BJ (cell line): ENCODE results near the gene KLHL8. TPM values are rescaled to one million over a fixed set of nuclear protein-coding genes. Genes with fewer than 3 reads are reported as not detected.

Experiments used
- CTCF ChIA-PET: fragments of 350-600 bp; formaldehyde crosslinking; extraction: SDS; loops from one replicate; lab custom pipeline; 2021; ENCODE audit warnings: antibody characterized with exemption, inconsistent platforms; lab: Yijun Ruan, JAX
- POLR2A ChIA-PET: fragments of 300-600 bp; sonication (Branson Sonifier 250); formaldehyde crosslinking; extraction: SDS; loops from one replicate; lab custom pipeline; 2021; ENCODE audit warnings: antibody characterized with exemption; lab: Charles Lee
- DNase-seq: peaks from one replicate; pipeline ENCODE4 v3.0.0-alpha.2; 2011; ENCODE audit warnings: low read depth
- H3K27me3 ChIP-seq: 2 replicates; pipeline ENCODE4 v1.6.0; 2011; ENCODE audit warnings: low read length; ENCODE audit not compliant: control insufficient read depth, insufficient read depth
- H3K36me3 ChIP-seq: 2 replicates; pipeline ENCODE4 v1.5.1; 2011; ENCODE audit warnings: low read length; ENCODE audit not compliant: control insufficient read depth, insufficient read depth
- H3K4me3 ChIP-seq: 2 replicates; pipeline ENCODE4 v1.5.1; 2011; ENCODE audit warnings: low read depth, mild to moderate bottlenecking, control low read depth, low read length
- polyA plus RNA-seq: library from polyadenylated mRNA; depleted of rRNA; stranded (reverse); fragments of >200 nt; gene quantifications from 2 replicates; pipeline ENCODE4 v1.2.3, GENCODE V29; 2011; rRNA removed
- TF ChIP-seq, protein P1 (sequence below): IDR thresholded peaks from 2 replicates; pipeline ENCODE4 v1.5.1; 2011; ENCODE audit warnings: low read depth, mild to moderate bottlenecking, control low read depth, inconsistent platforms, low read length, moderate library complexity; ENCODE audit not compliant: insufficient read depth

The KLHL8 gene
- polyA plus RNA-seq, 1 experiment, result 1.7 TPM

- CTCF ChIA-PET, result interaction anchor here (0.6 to 2.5 kb wide), 6 partner anchors 8 to 194 kb away, joined by 3 to 8 read pairs (median 4); no protein-coding TSS in a partner anchor
- Histone ChIP-seq H3K27me3 (no peaks in the 10 kb centered on the region), H3K36me3 (peaks cover 11% of the 10 kb centered on the region), H3K4me3 (no peak overlapping the region)
- POLR2A ChIA-PET, result no interaction called here
- no peak for DNase-seq
- TF ChIP-seq, protein P1, sequence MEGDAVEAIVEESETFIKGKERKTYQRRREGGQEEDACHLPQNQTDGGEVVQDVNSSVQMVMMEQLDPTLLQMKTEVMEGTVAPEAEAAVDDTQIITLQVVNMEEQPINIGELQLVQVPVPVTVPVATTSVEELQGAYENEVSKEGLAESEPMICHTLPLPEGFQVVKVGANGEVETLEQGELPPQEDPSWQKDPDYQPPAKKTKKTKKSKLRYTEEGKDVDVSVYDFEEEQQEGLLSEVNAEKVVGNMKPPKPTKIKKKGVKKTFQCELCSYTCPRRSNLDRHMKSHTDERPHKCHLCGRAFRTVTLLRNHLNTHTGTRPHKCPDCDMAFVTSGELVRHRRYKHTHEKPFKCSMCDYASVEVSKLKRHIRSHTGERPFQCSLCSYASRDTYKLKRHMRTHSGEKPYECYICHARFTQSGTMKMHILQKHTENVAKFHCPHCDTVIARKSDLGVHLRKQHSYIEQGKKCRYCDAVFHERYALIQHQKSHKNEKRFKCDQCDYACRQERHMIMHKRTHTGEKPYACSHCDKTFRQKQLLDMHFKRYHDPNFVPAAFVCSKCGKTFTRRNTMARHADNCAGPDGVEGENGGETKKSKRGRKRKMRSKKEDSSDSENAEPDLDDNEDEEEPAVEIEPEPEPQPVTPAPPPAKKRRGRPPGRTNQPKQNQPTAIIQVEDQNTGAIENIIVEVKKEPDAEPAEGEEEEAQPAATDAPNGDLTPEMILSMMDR, result no peak
These were observed 104.2 kb downstream of the KLHL8 start for GRCh38 chr4:87116231-87116630.

DNA sequence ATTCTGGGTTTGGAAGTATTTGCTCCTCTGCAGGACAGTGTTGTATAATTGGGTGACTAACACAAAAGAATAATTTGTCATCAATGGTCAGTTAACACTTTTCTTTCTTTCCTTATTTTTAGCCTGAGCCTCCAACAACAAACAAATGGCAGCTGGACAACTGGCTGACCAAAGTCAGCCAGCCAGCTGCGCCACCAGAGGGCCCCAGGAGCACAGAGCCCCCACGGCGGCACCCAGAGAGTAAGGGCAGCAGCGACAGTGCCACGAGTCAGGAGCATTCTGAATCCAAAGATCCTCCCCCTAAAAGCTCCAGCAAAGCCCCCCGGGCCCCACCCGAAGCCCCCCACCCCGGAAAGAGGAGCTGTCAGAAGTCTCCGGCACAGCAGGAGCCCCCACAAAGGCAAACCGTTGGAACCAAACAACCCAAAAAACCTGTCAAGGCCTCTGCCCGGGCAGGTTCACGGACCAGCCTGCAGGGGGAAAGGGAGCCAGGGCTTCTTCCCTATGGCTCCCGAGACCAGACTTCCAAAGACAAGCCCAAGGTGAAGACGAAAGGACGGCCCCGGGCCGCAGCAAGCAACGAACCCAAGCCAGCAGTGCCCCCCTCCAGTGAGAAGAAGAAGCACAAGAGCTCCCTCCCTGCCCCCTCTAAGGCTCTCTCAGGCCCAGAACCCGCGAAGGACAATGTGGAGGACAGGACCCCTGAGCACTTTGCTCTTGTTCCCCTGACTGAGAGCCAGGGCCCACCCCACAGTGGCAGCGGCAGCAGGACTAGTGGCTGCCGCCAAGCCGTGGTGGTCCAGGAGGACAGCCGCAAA is 106.0 kb downstream of the KLHL8 start:
- Histone ChIP-seq H3K4me3 (no peak overlapping the region), H3K27me3 (no peaks in the 10 kb centered on the region), H3K36me3 (peaks cover 11% of the 10 kb centered on the region)
- ChIA-PET POLR2A (no interaction called here), CTCF (no interaction called here)
- TF ChIP-seq, protein P1, result no peak
- DNase-seq, result no peak

- POLR2A ChIA-PET, result no interaction called here
- CTCF ChIA-PET, result no interaction called here
These were observed 108.4 kb downstream of the KLHL8 start for GRCh38 chr4:87112063-87112462.

More at GRCh38 chr4:87112063-87112462, 108.4 kb downstream of the KLHL8 start:
- H3K36me3 ChIP-seq, result peaks cover 11% of the 10 kb centered on the region
- no peak overlapping the region for H3K4me3 ChIP-seq
- TF ChIP-seq, protein P1, result no peak
- DNase-seq, result no peak
- no peaks in the 10 kb centered on the region for H3K27me3 ChIP-seq

Other genes starting within 250 kb of the KLHL8 start
- gene HSD17B13, start 102.3 kb upstream of the KLHL8 start, polyA plus RNA-seq, result 0.07 TPM in 1 of 2 replicates, not detected in the other
- 11.2 and 30.8 TPM in 2 replicates for gene HSD17B11, start 170.6 kb upstream of the KLHL8 start, polyA plus RNA-seq
- 12.0 and 21.0 TPM in 2 replicates for gene NUDT9, start 202.0 kb upstream of the KLHL8 start, polyA plus RNA-seq